ENCODE data around the gene S100PBP.

GRCh38 chr1:32770741-32771548 is 46.5 kb upstream of the S100PBP start:
- TF ChIP-seq EP300 (IDR thresholded peaks at IDR 0.05; ENCODE audit: borderline replicate concordance) (no peak), YY1 (IDR thresholded peaks at IDR 0.05; ENCODE audit: low read depth) (no peak), CREB1 (IDR thresholded peaks at IDR 0.05; ENCODE audit: low read depth) (no peak)
- TF ChIP-seq, protein P1, sequence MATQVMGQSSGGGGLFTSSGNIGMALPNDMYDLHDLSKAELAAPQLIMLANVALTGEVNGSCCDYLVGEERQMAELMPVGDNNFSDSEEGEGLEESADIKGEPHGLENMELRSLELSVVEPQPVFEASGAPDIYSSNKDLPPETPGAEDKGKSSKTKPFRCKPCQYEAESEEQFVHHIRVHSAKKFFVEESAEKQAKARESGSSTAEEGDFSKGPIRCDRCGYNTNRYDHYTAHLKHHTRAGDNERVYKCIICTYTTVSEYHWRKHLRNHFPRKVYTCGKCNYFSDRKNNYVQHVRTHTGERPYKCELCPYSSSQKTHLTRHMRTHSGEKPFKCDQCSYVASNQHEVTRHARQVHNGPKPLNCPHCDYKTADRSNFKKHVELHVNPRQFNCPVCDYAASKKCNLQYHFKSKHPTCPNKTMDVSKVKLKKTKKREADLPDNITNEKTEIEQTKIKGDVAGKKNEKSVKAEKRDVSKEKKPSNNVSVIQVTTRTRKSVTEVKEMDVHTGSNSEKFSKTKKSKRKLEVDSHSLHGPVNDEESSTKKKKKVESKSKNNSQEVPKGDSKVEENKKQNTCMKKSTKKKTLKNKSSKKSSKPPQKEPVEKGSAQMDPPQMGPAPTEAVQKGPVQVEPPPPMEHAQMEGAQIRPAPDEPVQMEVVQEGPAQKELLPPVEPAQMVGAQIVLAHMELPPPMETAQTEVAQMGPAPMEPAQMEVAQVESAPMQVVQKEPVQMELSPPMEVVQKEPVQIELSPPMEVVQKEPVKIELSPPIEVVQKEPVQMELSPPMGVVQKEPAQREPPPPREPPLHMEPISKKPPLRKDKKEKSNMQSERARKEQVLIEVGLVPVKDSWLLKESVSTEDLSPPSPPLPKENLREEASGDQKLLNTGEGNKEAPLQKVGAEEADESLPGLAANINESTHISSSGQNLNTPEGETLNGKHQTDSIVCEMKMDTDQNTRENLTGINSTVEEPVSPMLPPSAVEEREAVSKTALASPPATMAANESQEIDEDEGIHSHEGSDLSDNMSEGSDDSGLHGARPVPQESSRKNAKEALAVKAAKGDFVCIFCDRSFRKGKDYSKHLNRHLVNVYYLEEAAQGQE (IDR thresholded peaks at IDR 0.05; ENCODE audit: low read depth), result no peak
- TF ChIP-seq, protein P2, sequence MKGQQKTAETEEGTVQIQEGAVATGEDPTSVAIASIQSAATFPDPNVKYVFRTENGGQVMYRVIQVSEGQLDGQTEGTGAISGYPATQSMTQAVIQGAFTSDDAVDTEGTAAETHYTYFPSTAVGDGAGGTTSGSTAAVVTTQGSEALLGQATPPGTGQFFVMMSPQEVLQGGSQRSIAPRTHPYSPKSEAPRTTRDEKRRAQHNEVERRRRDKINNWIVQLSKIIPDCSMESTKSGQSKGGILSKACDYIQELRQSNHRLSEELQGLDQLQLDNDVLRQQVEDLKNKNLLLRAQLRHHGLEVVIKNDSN (IDR thresholded peaks at IDR 0.05), result no peak

Measured in Ishikawa (cell line).